BLaER1 (cell line): Measurements from ENCODE around the gene SLC12A3.

Source experiments
- H3K27ac ChIP-seq: shearing (Covaris generic); formaldehyde crosslinking; 2 replicates; pipeline ENCODE4 v1.8.1; 2022
- H3K27me3 ChIP-seq: shearing (Covaris generic); formaldehyde crosslinking; 2 replicates; pipeline ENCODE4 v1.8.1; 2022
- H3K36me3 ChIP-seq: shearing (Covaris generic); formaldehyde crosslinking; 2 replicates; pipeline ENCODE4 v1.8.1; 2022
- H3K4me1 ChIP-seq: shearing (Covaris generic); formaldehyde crosslinking; 2 replicates; pipeline ENCODE4 v1.8.1; 2022
- H3K4me2 ChIP-seq: shearing (Covaris generic); formaldehyde crosslinking; 2 replicates; pipeline ENCODE4 v1.8.1; 2022
- H3K4me3 ChIP-seq: shearing (Covaris generic); formaldehyde crosslinking; 2 replicates; pipeline ENCODE4 v1.8.1; 2022
- H3K9ac ChIP-seq: shearing (Covaris generic); formaldehyde crosslinking; 2 replicates; pipeline ENCODE4 v1.8.1; 2022
- H3K9me3 ChIP-seq: shearing (Covaris generic); formaldehyde crosslinking; 2 replicates; pipeline ENCODE4 v1.8.1; 2022
- H4K20me1 ChIP-seq: shearing (Covaris generic); formaldehyde crosslinking; 2 replicates; pipeline ENCODE4 v1.8.1; 2022
- Cebpa-rat ChIP-seq: shearing (Covaris generic); IDR thresholded peaks from 2 replicates; pipeline ENCODE4 v1.8.1; 2022

Gene SLC12A3

GRCh38 chr16:56897026-56897799 is 32.2 kb downstream of the SLC12A3 start:
- Histone ChIP-seq H3K9ac (no peak overlapping the region), H3K4me3 (no peak overlapping the region), H3K4me2 (no peak overlapping the region), H3K27me3 (no peaks in the 10 kb centered on the region), H3K36me3 (no peaks in the 10 kb centered on the region), H3K27ac (no peak overlapping the region), H3K4me1 (peaks cover 27% of the 10 kb centered on the region), H3K9me3 (no peaks in the 10 kb centered on the region), H4K20me1 (no peaks in the 10 kb centered on the region)
- TF ChIP-seq Cebpa-rat = no peak

GRCh38 chr16:56898847-56899246 is 33.8 kb downstream of the SLC12A3 start:
- Histone ChIP-seq H3K27me3 (no peaks in the 10 kb centered on the region), H3K27ac (no peak overlapping the region), H3K4me2 (peak overlapping the region; percentile 74), H3K4me1 (peaks cover 23% of the 10 kb centered on the region), H3K36me3 (no peaks in the 10 kb centered on the region), H4K20me1 (no peaks in the 10 kb centered on the region), H3K9me3 (no peaks in the 10 kb centered on the region), H3K9ac (no peak overlapping the region), H3K4me3 (no peak overlapping the region)
- no peak for TF ChIP-seq Cebpa-rat

GRCh38 chr16:56903866-56904265 is 38.9 kb downstream of the SLC12A3 start:
- H3K4me3 ChIP-seq = no peak overlapping the region
- H3K9me3 ChIP-seq = no peaks in the 10 kb centered on the region
- H4K20me1 ChIP-seq = no peaks in the 10 kb centered on the region
- no peak for TF ChIP-seq Cebpa-rat
- no peaks in the 10 kb centered on the region for H3K27me3 ChIP-seq
- no peaks in the 10 kb centered on the region for H3K36me3 ChIP-seq
- no peak overlapping the region for H3K9ac ChIP-seq
- no peak overlapping the region for H3K4me2 ChIP-seq
- H3K27ac ChIP-seq = no peak overlapping the region
- H3K4me1 ChIP-seq = peaks cover 14% of the 10 kb centered on the region

- H3K4me2 ChIP-seq = no peak overlapping the region
- no peak overlapping the region for H3K4me3 ChIP-seq
- no peak for TF ChIP-seq Cebpa-rat
- H3K4me1 ChIP-seq = peaks cover 23% of the 10 kb centered on the region
- no peak overlapping the region for H3K9ac ChIP-seq
- no peaks in the 10 kb centered on the region for H4K20me1 ChIP-seq
- no peaks in the 10 kb centered on the region for H3K36me3 ChIP-seq
- H3K27me3 ChIP-seq = no peaks in the 10 kb centered on the region
- H3K9me3 ChIP-seq = no peaks in the 10 kb centered on the region
- no peak overlapping the region for H3K27ac ChIP-seq
Observed at GRCh38 chr16:56907401-56907800, 42.4 kb downstream of the SLC12A3 start.

DNA sequence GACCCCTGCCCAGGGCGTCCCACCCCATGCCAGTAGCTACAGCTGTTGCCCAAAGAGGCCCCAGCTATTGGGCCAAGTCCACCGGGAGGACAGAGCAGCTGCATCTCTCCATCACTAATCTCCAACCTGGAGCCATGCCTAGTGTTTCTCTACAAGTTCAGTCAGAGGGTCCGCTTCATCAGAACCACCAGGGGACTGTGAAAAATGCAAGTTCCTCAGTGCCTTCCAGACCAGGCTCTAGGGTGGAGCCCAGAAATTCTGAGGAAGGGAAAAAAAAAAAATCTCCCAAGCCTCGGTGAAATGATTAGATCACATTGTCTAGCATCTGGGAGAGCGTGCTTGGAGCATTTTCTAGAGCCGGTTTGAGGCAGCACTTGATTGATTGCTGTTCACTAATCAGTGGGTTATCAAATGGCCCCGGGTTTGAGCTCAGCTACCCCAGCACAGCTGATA is 44.5 kb downstream of the SLC12A3 start:
- no peaks in the 10 kb centered on the region for H4K20me1 ChIP-seq
- no peaks in the 10 kb centered on the region for H3K27me3 ChIP-seq
- H3K9me3 ChIP-seq = no peaks in the 10 kb centered on the region
- no peak for TF ChIP-seq Cebpa-rat
- H3K27ac ChIP-seq = no peak overlapping the region
- no peaks in the 10 kb centered on the region for H3K36me3 ChIP-seq
- H3K4me1 ChIP-seq = peaks cover 33% of the 10 kb centered on the region
- no peak overlapping the region for H3K9ac ChIP-seq
- no peak overlapping the region for H3K4me2 ChIP-seq
- no peak overlapping the region for H3K4me3 ChIP-seq

GRCh38 chr16:56910112-56910511 is 45.1 kb downstream of the SLC12A3 start:
- H3K9me3 ChIP-seq = no peaks in the 10 kb centered on the region

GRCh38 chr16:56910654-56911539 is 45.9 kb downstream of the SLC12A3 start:
- Histone ChIP-seq H3K27ac (no peak overlapping the region), H3K4me3 (no peak overlapping the region), H4K20me1 (no peaks in the 10 kb centered on the region), H3K9ac (no peak overlapping the region), H3K4me2 (peak overlapping the region; percentile 74), H3K4me1 (peaks cover 34% of the 10 kb centered on the region), H3K9me3 (no peaks in the 10 kb centered on the region), H3K36me3 (no peaks in the 10 kb centered on the region), H3K27me3 (no peaks in the 10 kb centered on the region)
- TF ChIP-seq Cebpa-rat = no peak

More at GRCh38 chr16:56910112-56910511, 45.1 kb downstream of the SLC12A3 start:
- H3K27ac ChIP-seq = no peak overlapping the region
- peaks cover 33% of the 10 kb centered on the region for H3K4me1 ChIP-seq
- H3K9ac ChIP-seq = no peak overlapping the region
- H4K20me1 ChIP-seq = no peaks in the 10 kb centered on the region
- H3K4me2 ChIP-seq = no peak overlapping the region
- H3K27me3 ChIP-seq = no peaks in the 10 kb centered on the region
- no peaks in the 10 kb centered on the region for H3K36me3 ChIP-seq
- TF ChIP-seq Cebpa-rat = no peak
- no peak overlapping the region for H3K4me3 ChIP-seq

- Histone ChIP-seq H4K20me1 (no peaks in the 10 kb centered on the region), H3K27ac (no peak overlapping the region), H3K9ac (no peak overlapping the region), H3K4me2 (peak overlapping the region; percentile 74), H3K36me3 (no peaks in the 10 kb centered on the region), H3K4me1 (peaks cover 44% of the 10 kb centered on the region), H3K27me3 (no peaks in the 10 kb centered on the region), H3K9me3 (no peaks in the 10 kb centered on the region), H3K4me3 (no peak overlapping the region)
- TF ChIP-seq Cebpa-rat = no peak
Observed at GRCh38 chr16:56911771-56912571, 47.0 kb downstream of the SLC12A3 start.

- Histone ChIP-seq H3K4me3 (no peak overlapping the region), H3K27ac (no peak overlapping the region), H3K4me1 (peaks cover 55% of the 10 kb centered on the region), H3K4me2 (peak overlapping the region; percentile 74), H3K27me3 (no peaks in the 10 kb centered on the region), H3K9me3 (no peaks in the 10 kb centered on the region), H3K36me3 (no peaks in the 10 kb centered on the region), H4K20me1 (no peaks in the 10 kb centered on the region), H3K9ac (no peak overlapping the region)
- TF ChIP-seq Cebpa-rat = no peak
Observed at GRCh38 chr16:56912746-56913708, 48.0 kb downstream of the SLC12A3 start.
